Kidney (tissue), 14 donors: Measurements from ENCODE around the gene CDCA3. TPM values are rescaled to one million over a fixed set of nuclear protein-coding genes. Genes with fewer than 3 reads are reported as not detected.
"Not testable (repeated sequence)": the region's sequence is repeated elsewhere in the genome, so short reads cannot be mapped to it uniquely, and the experiment has no call there.

Experiments used
- DNase-seq, 5 donors: peaks; one replicate each; pipeline ENCODE4 v3.0.0-alpha.2; 2013 to 2020
- FAIRE-seq: peaks from 2 replicates; lab custom pipeline; 2012; peaks lifted over from hg19 to GRCh38; lab: Jason Lieb, UNC
- H3K27ac ChIP-seq, 2 donors: one replicate each; pipeline ENCODE4 v1.7.0; 2013; ENCODE audit warnings: low read depth in 2 of 2, low read length in 2 of 2, inconsistent platforms in 1 of 2
- H3K27me3 ChIP-seq: one replicate; pipeline ENCODE4 v1.7.1; 2013; ENCODE audit warnings: low read length, inconsistent platforms; ENCODE audit not compliant: control insufficient read depth, insufficient read depth
- H3K36me3 ChIP-seq, 3 donors: one replicate each; pipeline versions ENCODE4 v1.7.0 to v1.7.1; 2013; ENCODE audit warnings: low read length in 3 of 3, control low read depth in 1 of 3, inconsistent platforms in 1 of 3; ENCODE audit not compliant: insufficient read depth in 3 of 3, control insufficient read depth in 2 of 3
- H3K4me1 ChIP-seq, 3 donors: one replicate each; pipeline versions ENCODE4 v1.7.0 to v1.7.1; 2013; ENCODE audit warnings: low read length in 3 of 3, inconsistent platforms in 1 of 3, low read depth in 1 of 3; ENCODE audit not compliant: control insufficient read depth in 2 of 3, insufficient read depth in 2 of 3
- H3K4me3 ChIP-seq, 3 donors: one replicate each; pipeline versions ENCODE4 v1.7.0 to v1.8.1; 2013; ENCODE audit warnings: low read length in 3 of 3, control low read depth in 1 of 3, inconsistent platforms in 1 of 3
- H3K9ac ChIP-seq, 3 donors: one replicate each; pipeline versions ENCODE4 v1.7.0 to v1.7.1; 2013; ENCODE audit warnings: low read length in 3 of 3, control low read depth in 1 of 3, inconsistent platforms in 1 of 3
- H3K9me3 ChIP-seq, 3 donors: one replicate each; pipeline versions ENCODE4 v1.7.0 to v1.7.1; 2013; ENCODE audit warnings: low read length in 3 of 3, control low read depth in 1 of 3, inconsistent platforms in 1 of 3; ENCODE audit not compliant: control insufficient read depth in 2 of 3, insufficient read depth in 1 of 3
- CTCF ChIP-seq: IDR thresholded peaks from 3 replicates; pipeline ENCODE4 v1.5.1; 2012; ENCODE audit warnings: mild to moderate bottlenecking, moderate library complexity, borderline replicate concordance; ENCODE audit not compliant: insufficient read depth; ENCODE audit errors: extremely low read depth
- intact Hi-C: fragments of 100-400 bp; cut with DNase I; formaldehyde crosslinking; loops from one replicate; pipeline ENCODE4 v1.11.1; 2022
- polyA plus RNA-seq: library from polyadenylated mRNA; stranded (reverse); fragments of 350-450 nt; fragmentation: Illumina TruSeq; extraction: RNeasy Lipid Tissue Mini Kit (QIAGEN cat#74804); gene quantifications from one replicate; pipeline ENCODE4 v1.2.3, GENCODE V29; 2014; ENCODE audit warnings: low read depth, low replicate concordance; ENCODE audit not compliant: insufficient read depth
- total RNA-seq: library from RNA; stranded (reverse); fragmentation: NEBNext Ultra II Directional; extraction: Animal tissue kit (Norgen Biotek cat#: 25700); gene quantifications from one replicate; pipeline ENCODE4 v1.2.1, GENCODE V29; 2021
- donor health status: control.
- donor health status: control.
- donor health status: control.
- donor health status: control.
- donor health status: control.
- donor health status: DM: yes; HTN: yes; CAD: no.
- donor health status: Normal renal cell carcinoma (clear cell type).

The CDCA3 gene
- total and polyA plus RNA-seq, 2 donors from 2014 or later = 1.3 to 2.1 TPM

- Histone ChIP-seq H3K4me3 (peak overlapping the region; percentile 41 to 80 (median 56)), H3K9ac (peak overlapping the region; percentile 44 to 76 (median 61)), H3K4me1 (peaks cover 0 to 34% (median 22%) of the 10 kb centered on the region in 3 donors), H3K27me3 (no peaks in the 10 kb centered on the region), H3K9me3 (no peaks in the 10 kb centered on the region), H3K27ac (peak overlapping the region; percentile 92 to 95), H3K36me3 (peaks cover 7 to 41% (median 16%) of the 10 kb centered on the region in 3 donors)
- DNase-seq = peak in 1 of 5 donors; percentile 29
- intact Hi-C loops = no loop called here
- no peak for FAIRE-seq
- TF ChIP-seq CTCF = no peak
Observed at GRCh38 chr12:6866920-6867412, 15.9 kb upstream of the CDCA3 start.

- FAIRE-seq = no peak
- H3K9ac ChIP-seq = peak overlapping the region in 2 of 3 donors; percentile 61 to 76
Observed at GRCh38 chr12:6866163-6866919, 15.3 kb upstream of the CDCA3 start.

GRCh38 chr12:6865307-6865706, 14.2 kb upstream of the CDCA3 start:
- H3K4me1 ChIP-seq = peaks cover 0 to 23% (median 10%) of the 10 kb centered on the region in 3 donors
- intact Hi-C loops, H3K27ac ChIP-seq, H3K4me3 ChIP-seq, H3K9me3 ChIP-seq, FAIRE-seq, H3K9ac ChIP-seq, H3K27me3 ChIP-seq: not testable (repeated sequence)
- H3K36me3 ChIP-seq = peaks cover 9 to 46% (median 29%) of the 10 kb centered on the region in 3 donors
- DNase-seq = peak in 1 of 5 donors; percentile 25

More at GRCh38 chr12:6866163-6866919, 15.3 kb upstream of the CDCA3 start:
- Histone ChIP-seq H3K4me3 (peak overlapping the region in 2 of 3 donors; percentile 41 to 80), H3K27me3 (no peaks in the 10 kb centered on the region), H3K36me3 (peaks cover 7 to 44% (median 20%) of the 10 kb centered on the region in 3 donors), H3K9me3 (no peaks in the 10 kb centered on the region), H3K27ac (peak overlapping the region in 1 of 2 donors; percentile 95), H3K4me1 (peaks cover 0 to 28% (median 16%) of the 10 kb centered on the region in 3 donors)
- no peak for TF ChIP-seq CTCF
- intact Hi-C loops = no loop called here
- DNase-seq = peak in 3 of 5 donors; percentile 33 to 78 (median 75)
